WI38 (cell line): ENCODE data around the gene CDK14.
A peak's percentile ranks its signal among the peaks of the same experiment; 100 is the strongest.

ENCODE experiments used
- H3K4me3 ChIP-seq: 2 replicates; pipeline ENCODE4 v1.5.1; 2011; ENCODE audit warnings: low read depth, mild to moderate bottlenecking, control low read depth, low read length
- TF ChIP-seq, protein P1 (sequence below): IDR thresholded peaks from 2 replicates; pipeline ENCODE4 v1.5.1; 2012; ENCODE audit warnings: low read depth, mild to moderate bottlenecking, control low read depth, low read length

Gene CDK14

DNA sequence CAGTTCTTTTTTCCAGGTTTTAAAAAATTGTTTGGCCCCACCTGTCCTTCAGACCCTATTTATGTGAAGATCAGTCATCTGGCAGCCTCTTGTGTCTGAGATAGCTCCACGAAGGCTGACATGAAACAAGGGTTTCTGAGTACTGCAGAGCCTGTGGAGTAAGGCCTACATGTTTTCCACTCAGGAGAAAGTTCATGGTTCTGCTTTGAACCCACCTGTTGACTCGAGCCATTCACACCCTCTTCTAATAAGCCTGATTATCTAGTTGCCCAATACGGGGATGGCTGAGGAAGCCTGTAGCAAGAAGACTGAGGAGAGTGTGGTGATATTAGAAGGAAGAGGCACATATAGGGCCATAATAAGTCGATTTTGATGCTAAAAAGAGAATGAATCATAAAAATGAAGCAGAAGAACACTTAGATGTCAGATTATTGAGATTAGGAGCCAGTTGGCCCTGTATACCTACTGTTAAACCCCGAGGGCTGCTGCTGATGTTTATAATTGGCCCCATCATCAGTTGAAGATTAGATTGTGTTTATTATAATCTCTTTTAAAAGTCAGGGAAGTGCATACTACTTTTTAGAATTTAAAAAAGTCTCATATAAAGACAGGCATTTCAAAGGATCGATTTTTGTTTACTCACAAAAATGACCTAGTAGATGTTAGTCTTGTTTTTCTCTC is 109.4 kb downstream of the CDK14 start:
- TF ChIP-seq, protein P1, sequence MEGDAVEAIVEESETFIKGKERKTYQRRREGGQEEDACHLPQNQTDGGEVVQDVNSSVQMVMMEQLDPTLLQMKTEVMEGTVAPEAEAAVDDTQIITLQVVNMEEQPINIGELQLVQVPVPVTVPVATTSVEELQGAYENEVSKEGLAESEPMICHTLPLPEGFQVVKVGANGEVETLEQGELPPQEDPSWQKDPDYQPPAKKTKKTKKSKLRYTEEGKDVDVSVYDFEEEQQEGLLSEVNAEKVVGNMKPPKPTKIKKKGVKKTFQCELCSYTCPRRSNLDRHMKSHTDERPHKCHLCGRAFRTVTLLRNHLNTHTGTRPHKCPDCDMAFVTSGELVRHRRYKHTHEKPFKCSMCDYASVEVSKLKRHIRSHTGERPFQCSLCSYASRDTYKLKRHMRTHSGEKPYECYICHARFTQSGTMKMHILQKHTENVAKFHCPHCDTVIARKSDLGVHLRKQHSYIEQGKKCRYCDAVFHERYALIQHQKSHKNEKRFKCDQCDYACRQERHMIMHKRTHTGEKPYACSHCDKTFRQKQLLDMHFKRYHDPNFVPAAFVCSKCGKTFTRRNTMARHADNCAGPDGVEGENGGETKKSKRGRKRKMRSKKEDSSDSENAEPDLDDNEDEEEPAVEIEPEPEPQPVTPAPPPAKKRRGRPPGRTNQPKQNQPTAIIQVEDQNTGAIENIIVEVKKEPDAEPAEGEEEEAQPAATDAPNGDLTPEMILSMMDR, result no peak
- H3K4me3 ChIP-seq, result no peak overlapping the region

DNA sequence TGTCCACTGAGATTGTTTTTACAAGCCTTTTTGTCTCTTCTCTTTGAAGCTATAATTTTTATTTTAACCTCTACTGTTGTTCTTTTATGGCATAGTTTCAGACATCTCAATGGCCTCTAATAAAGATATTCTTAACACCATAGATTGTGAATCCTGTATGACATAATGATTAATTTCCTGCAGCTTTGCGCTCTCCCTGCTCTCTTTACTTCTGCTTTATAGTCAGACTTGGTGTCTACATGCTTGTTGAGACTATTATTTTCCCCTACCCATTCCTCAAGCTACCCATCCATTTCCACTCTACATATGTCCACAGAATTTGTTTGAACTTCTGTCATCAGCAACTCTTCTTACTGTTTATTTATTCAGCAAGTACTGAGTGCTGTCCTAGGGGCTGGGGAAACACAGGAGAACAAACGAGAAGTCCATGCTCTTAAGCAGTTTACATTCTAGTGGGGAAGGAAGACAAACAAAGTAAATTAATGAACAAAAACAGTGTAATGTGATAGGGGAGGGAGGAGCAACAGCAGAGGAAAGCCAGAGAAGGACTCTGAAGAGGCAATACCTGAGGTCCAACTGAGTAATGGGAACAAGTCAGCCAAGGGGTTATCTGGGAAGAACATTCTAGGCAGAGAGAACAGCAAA is 110.1 kb downstream of the CDK14 start:
- TF ChIP-seq, protein P1, result no peak
- no peak overlapping the region for H3K4me3 ChIP-seq

DNA sequence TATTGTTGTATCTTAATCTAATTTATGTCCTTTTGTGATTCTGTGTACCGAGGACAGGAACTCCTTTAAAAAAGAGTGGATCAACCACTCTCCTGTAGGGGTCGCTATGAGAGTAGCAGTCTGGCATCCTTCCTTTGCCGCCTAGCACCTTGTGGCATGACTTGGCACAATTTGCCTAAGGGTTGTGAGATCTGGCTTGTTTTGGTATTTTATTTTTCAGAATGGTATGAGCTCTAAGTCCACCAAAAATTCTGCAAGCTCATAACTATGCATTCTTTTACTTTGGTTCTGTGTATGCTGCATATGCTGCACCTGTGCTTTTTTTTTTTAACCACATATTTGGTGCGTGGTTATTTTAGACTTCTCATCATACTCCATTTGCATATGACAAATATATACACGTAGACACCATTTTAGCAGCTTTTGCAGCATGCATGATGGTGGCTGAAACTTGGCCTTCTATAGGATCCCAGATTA is 112.8 kb downstream of the CDK14 start:
- TF ChIP-seq, protein P1, result peak; percentile 43; the same call in 1 of the 2 replicates
- H3K4me3 ChIP-seq, result no peak overlapping the region

DNA sequence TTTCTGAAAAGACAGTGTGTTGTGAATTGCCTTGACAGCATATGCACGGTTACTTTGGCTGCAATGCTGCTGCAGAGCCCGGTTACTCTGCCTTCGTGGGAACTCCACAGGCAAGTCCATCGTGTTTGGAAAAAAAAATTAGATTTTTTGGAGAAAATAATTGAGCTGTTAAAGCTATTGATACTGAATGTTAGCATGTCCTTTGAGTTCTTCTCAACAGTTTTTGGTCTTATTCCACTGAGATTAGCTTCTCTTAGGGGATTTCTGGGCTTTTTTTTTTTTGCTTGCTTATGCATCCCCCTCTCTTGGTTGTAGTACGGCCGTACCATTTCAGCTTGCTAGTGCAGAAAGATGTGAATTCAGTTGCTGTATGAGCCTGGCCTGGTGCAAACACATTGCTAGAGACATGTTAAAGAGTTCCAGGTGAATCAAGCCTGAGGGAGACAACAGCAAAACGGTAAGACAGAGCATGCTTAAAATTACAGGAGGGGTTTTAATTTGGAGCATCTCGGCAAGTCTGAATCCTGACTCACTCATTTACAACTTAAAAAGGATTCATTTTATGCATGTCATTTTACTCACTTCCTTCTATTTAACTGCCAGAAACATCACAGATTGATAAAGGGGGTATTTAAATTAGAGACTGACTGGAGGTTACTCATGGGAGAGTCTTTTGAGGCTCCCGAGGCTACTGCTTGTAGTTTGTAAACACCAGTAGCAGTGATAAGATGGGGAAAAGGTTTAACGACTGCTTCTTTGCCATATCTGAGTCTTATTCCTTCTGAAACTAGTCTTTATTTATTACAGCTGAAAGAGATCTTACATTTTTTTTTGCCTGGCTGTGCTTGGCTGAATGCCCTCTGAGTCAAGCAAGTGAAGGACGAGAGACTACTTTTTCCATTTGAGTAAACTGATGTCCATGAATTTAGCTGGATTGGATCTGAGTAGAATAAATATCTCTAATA is 113.7 kb downstream of the CDK14 start:
- TF ChIP-seq, protein P1, result no peak
- H3K4me3 ChIP-seq, result no peak overlapping the region

DNA sequence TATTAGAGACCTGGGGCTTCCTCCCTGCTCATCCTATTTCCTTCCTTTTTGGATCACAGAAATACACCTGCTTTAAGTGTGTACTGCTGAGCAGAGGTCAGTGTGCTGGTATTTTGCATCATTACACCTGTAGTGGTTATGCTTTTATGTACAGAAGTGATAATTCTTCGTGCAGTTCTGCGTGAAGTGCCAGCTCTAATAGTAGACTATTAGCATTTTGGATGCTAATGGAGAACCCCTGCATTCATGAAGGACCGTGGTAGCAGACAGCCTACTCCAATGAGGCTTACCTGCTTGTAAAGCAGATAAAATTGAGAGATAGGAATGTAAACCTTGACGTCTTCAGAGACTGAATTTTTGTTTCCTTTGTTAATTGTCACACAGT is 114.3 kb downstream of the CDK14 start:
- TF ChIP-seq, protein P1, result no peak
- no peak overlapping the region for H3K4me3 ChIP-seq

DNA sequence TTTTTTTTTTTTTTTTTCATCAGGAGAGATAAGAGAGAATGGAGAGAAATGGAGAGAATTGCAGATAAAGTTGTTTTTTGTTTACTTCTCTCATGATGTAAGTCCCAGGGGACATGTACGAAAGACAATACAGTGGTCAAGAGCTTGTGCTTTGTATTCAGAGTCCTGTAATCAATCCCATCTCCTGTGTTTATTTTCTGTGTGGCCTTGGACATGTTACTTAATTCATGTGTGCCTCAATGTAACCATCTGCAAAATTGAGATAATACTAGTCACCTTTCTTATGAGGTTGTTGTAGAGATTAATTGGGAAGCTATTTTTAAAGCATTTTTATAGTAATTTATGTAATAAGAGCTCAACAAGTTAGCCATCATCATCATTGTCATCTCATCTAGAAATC is 117.5 kb downstream of the CDK14 start:
- H3K4me3 ChIP-seq, result no peak overlapping the region
- TF ChIP-seq, protein P1, result no peak
